ENCODE results near the gene LAMTOR2. TPM values are rescaled to one million over a fixed set of nuclear protein-coding genes. Genes with fewer than 3 reads are reported as not detected.
A peak's percentile ranks its signal among the peaks of the same experiment; 100 is the strongest.

The LAMTOR2 gene
- total and polyA plus RNA-seq, 9 of the 15 experiments (the other 6 are each of a cell fraction or from before 2014, with no cell fraction given) = 39.0 to 161 (median 74.6) TPM

- TF ChIP-seq ATF2 (CRISPR knock-in tag; IDR thresholded peaks at IDR 0.05) (no peak), FIP1L1 (IDR thresholded peaks at IDR 0.05; ENCODE audit: low read depth, low read length, poor library complexity, severe bottlenecking) (no peak), RCOR1 (IDR thresholded peaks at IDR 0.05; ENCODE audit: borderline replicate concordance in 1 of 2, low read depth in 2 of 2, low read length in 2 of 2) (0 out of 4 replicates have a peak, but pooled peaks of 1 of the 2 experiments have one; percentile 13), CREB1 (IDR thresholded peaks at IDR 0.05) (no peak), CREB1 (CRISPR knock-in tag; IDR thresholded peaks at IDR 0.05) (no peak), SMARCA4 (IDR thresholded peaks at IDR 0.05) (no peak), STAG1 (CRISPR knock-in tag; IDR thresholded peaks at IDR 0.05; ENCODE audit: borderline replicate concordance) (peak; percentile 88), KLF16 (IDR thresholded peaks at IDR 0.05) (peak; percentile 49; the same call in 1 of the 2 replicates), ZNF436 (CRISPR knock-in tag; IDR thresholded peaks at IDR 0.05) (no peak), MAZ (CRISPR knock-in tag; conservative IDR thresholded peaks at IDR 0.05 in 1 of 2, IDR thresholded peaks at IDR 0.05 in 1 of 2) (peak in 1 of 2 experiments; percentile 50; a peak in 1 of 4 replicates), STAT6 (CRISPR knock-in tag; IDR thresholded peaks at IDR 0.05) (no peak), PYGO2 (tag; IDR thresholded peaks at IDR 0.05) (no peak), PHB (CRISPR knock-in tag; IDR thresholded peaks at IDR 0.05) (no peak), MITF (IDR thresholded peaks at IDR 0.05) (0 out of 2 replicates have a peak, but pooled peaks have one; percentile 12), ATF7 (IDR thresholded peaks at IDR 0.05) (0 out of 2 replicates have a peak, but pooled peaks have one; percentile 24), MEF2A (IDR thresholded peaks at IDR 0.05; ENCODE audit: control insufficient read depth, low read depth, low read length) (no peak), CTCFL (IDR thresholded peaks at IDR 0.05; ENCODE audit: borderline replicate concordance, insufficient read depth, low read depth, low read length, poor library complexity, severe bottlenecking) (peak; percentile 41), TEAD2 (tag; IDR thresholded peaks at IDR 0.05) (no peak), HSF4 (CRISPR knock-in tag; IDR thresholded peaks at IDR 0.05; ENCODE audit: borderline replicate concordance) (no peak), MTA1 (IDR thresholded peaks at IDR 0.05; ENCODE audit: borderline replicate concordance) (no peak), RB1 (IDR thresholded peaks at IDR 0.05; ENCODE audit: low read depth) (peak; percentile 65), PURB (CRISPR knock-in tag; IDR thresholded peaks at IDR 0.05; ENCODE audit: low read depth) (no peak)
Measured at GRCh38 chr1:156090840-156091188, 36.2 kb downstream of the LAMTOR2 start (continued).
